ENCODE measurements around the gene RFX2.
"Not testable (repeated sequence)": the region's sequence is repeated elsewhere in the genome, so short reads cannot be mapped to it uniquely, and the experiment has no call there.

RFX2 gene

DNA sequence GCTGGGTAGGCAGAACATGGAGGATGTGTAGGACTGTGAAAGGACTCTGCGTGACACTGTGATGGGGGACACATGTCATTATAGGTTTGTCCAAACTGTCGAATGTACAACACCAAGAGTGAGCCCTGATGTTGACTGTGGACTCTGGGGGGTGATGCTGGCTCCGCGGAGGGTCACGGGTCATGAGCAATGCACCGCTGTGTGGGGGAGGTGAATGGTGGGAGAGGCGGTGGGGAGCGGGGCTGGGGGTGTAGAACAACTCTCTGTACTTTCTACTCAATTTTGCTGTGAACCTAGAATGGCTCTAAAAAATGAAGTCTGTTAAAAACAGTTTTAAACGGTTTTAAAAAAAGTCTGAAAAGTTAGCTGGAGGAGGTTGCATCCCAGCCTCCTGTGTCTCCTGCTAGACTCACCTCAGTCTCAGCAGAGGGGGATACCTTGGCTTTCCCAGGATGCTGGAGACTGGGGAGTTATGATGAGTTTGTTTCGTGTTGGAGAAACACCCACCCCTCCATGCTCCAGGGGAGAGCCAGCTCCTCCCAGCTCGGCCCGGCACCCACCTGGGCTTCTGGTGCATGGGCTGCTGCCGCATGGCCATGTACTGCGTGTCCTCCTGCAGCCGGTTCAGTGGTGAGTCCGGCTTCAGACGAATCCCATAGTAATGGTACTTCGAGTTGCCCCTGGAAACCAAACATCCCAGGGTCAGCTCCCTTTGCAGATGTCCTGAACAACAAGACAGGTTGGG, 97.7 kb downstream of the RFX2 start:
- DNase-seq: no peak

DNA sequence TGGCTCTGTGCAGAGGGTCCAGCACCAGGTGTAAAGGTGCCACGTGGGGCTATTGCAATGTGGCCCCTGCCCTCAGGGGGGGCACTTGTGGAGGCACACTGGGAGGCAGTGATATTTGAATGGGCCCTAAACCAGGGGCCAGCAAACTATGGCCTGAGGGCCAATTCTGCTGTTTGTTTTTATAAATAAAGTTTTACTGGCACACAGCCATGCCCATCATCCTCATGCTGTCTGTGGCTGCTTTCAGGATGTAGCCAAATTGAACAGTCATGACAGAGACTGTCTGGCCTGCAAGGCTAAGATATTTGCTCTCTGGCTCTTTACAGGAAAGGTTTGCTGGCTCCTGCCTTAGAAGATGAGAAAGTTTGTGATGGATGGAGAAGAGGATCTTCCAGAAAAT, 98.5 kb downstream of the RFX2 start:
- peak; percentile 16 for DNase-seq

DNA sequence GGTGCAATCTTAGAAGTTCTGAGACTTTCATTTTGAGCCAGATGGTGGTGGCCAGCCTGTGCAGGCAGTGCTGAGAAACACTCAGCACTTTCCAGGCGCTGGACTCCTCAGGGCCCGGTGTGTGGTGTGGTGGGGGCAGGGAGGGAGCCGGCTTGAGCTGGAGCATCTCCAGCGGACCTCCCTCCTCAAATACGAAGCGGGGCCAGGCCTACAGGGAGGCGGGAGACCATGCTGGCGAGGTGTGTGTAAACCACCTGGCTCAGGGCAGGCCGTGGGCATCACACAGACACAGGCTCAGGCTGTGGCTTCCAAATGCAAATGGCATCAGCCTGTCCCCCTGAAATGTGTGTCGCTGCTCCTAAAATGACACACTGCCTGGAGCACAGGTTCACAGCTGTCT, 99.1 kb downstream of the RFX2 start:
- DNase-seq: no peak

DNA sequence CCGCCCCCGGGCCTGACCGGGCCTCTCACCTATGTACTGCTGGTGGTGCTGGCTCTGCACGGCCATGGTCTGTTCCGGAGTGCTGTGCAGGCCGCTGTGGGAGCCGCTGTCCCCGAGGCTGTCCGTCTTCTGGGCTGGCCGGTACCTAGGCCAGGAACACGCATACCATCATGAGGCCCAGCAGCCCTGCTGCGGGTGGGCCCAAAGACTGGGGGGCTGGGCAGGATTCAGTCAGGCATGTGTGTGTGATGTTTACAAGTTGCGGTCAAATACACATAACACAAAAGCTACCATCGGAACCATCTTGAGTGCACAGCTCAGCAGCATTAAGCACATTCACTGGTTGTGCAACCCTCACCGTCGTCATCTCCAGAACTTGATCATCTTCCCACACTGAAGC, 100.2 kb downstream of the RFX2 start:
- no peak for DNase-seq

DNA sequence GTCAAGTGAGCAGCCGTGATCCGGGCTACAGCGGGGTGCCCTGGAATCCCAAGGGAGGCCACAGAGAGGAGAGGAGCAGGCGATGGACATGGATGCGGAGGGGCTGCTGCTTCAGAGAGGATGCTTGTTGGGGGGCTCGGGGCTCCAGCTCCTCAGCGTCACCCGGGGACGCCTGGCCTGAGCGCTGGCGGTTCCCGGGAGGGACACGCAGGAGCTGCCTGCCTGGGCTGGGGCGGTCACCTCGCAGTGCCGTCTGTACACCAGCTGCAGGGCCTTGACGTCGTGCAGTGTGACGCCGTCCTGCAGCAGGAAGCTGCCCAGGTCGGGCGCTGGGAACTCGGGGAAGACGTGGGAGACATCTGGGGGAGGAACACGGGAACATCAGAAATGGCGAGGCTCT, 102.4 kb downstream of the RFX2 start:
- no peak for DNase-seq

DNA sequence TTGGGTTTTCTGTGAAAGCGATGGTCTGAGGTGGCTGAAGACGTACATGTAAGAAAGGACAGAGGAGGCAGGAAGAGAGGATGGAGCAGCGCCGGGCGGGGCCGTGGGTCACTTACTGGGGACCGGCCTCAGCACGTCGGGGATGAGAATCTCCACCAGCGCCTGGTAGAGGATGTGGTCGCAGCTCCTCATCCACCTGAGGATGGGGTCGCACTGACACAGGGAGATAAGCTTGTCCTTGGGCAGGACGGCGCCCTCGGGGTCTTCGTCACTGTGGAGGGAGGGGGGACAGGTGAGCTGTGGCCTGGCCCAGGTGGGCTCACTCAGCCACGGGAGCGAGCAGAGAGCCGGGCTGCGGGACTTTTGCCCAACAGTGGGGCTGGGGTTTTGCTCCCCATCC, 103.4 kb downstream of the RFX2 start:
- no peak for DNase-seq

DNA sequence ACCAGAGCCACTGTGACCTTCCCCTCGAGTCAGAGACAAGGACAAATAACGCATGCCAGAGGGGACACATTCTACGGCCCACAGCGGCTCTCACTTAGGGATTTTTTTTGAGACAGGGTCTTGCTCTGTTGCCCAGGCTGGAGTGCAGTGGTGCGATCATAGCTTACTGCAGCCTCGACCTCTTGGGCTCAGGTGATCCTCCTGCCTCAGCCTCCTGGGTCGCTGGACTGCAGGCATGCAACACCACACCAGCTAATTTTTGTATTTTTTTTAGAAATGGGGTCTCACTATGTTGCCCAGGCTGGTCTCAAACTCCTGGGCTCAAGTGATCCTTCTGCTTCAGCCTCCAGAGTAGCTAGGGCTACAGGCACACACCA, 104.2 kb downstream of the RFX2 start:
- not testable (repeated sequence) for DNase-seq

DNA sequence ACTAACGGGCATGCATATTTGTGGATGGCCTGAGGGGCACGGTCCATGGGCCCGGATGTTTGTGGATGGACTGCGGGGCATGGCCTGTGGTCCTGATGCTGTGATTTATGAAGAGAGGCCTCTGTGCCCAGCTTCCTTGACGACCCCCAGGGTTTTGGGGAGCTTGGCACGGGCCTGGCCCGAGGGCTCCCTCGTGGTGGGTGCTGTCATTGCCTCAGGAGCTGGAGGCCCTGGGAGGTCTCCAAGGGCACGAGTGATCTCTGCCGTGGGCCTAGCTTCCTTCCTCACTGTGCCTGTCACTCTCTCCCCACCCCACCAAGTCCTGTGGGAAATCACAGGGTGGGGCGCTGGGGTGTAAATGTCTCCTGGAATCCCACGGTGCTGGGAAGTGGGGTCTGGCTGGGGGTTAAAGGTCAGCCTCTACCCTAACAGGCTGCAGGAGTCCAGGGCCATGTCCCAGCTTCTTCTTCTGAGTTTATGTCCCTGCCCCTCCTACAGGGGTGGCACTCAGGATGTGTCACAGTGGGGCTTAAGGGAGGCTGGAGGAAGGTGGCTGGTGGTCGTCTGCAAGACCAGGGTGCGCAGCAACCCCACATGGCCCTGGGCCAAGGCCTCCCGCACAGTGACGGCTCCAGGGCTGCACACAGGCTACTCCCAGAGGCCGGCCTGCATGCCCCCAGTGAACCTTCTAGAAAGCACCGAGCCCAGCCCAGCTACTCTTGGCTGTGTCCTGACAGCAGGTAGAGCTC, 104.8 kb downstream of the RFX2 start:
- DNase-seq: no peak

DNA sequence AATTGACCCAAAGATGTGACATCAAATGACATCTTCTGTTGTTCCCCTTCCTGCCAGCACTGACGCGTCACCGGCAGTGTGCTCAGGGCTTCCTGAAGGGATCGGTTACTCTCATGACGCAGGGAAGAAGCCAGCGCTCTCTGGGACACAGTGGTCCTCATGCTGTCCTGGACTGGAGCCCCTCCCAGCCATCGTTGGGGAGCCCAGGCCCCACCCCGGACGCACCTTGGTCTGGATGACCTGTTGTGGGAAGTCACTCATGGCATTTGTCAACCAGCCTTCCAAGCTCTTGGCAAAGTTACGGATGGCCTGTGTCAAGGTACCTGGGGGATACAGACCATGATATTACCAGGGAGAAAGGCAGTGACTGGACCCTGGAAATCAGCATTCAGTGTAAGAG, 106.3 kb downstream of the RFX2 start:
- DNase-seq: no peak

DNA sequence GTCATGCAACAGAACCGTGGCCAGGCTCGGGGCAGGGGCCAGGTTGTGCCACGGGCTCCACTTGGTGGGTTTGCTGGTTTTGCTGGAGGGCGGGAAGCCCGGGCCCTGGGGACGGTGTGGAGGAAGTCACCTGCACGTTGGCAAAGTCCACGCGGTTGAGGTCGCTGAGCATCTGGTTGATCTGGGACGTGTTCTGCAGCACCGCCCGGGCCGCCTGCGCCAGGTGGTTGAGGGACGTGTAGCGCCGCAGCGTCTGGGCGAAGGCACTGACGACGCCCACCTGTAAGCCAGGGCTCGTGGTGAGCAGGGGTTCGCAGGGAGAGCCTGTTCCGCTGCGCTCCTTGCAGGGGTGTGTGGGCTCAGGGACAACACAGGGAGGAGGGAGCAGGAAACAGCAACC, 107.7 kb downstream of the RFX2 start:
- no peak for DNase-seq

DNA sequence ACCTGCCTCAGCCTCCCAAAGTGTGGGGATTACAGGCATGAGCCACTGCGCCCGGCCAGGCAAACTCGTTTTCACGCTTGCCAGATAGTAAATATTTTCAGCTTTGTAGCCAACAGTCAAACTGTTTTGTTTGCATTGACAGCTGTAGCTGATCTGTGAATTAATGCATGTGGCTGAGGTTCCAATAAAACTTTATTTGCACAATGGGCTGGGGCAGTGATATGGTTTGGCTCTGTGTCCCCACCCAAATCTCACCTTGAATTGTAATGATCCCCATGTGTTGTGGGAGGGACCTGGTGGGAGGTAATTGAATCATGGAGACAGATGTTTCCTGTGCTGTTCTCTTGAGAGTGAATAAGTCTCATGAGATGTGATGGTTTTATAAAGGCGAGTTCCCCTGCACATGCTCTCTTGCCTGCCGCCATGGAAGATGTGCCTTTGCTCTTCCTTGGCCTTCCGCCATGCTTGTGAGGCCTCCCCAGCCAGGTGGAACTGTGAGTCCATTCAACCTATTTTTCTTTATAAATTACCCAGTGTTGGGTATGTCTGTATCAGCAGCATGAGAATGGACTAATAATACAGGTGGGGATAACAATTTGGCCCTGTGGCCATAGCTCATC, 110.0 kb downstream of the RFX2 start:
- no peak for DNase-seq

DNA sequence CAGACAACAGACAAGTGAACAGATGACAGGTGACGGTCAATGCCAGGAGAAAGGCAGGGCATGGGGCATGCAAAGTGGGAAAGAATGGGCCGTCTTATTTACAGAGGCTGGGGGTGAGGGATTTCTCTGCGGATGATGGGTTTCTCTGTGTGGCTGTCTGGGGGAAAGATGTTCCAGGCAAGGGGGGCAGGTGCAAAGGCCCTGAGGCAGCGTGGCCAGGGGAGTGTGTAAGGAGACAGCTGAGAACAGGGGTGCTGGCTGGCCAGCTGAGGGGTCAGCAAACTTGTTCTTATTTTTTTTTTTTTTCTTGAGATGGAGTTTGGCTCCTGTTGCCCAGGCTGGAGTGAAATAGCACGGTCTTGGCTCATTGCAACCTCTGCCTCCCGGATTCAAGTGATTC, 110.6 kb downstream of the RFX2 start:
- DNase-seq: no peak

DNA sequence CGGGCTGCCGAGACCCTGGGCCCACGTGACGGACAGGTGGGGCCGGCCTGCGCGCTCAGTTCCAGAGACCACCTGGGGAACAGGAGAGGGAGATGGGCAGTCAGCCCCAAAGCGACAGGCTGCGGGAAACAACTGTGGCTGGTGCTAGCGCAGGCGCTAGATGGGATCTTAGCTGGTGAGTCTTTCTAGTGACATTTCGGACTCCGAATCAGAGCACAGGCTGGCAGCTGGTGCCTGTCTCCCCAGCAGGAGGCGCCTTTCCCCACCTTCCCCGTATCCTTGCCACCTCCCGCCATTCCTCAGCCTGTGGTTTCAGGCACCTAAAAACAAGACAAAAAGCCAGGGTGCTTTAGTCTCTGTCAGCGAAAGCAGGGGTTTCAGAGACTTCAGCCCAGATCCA, 112.9 kb downstream of the RFX2 start:
- no peak for DNase-seq

DNA sequence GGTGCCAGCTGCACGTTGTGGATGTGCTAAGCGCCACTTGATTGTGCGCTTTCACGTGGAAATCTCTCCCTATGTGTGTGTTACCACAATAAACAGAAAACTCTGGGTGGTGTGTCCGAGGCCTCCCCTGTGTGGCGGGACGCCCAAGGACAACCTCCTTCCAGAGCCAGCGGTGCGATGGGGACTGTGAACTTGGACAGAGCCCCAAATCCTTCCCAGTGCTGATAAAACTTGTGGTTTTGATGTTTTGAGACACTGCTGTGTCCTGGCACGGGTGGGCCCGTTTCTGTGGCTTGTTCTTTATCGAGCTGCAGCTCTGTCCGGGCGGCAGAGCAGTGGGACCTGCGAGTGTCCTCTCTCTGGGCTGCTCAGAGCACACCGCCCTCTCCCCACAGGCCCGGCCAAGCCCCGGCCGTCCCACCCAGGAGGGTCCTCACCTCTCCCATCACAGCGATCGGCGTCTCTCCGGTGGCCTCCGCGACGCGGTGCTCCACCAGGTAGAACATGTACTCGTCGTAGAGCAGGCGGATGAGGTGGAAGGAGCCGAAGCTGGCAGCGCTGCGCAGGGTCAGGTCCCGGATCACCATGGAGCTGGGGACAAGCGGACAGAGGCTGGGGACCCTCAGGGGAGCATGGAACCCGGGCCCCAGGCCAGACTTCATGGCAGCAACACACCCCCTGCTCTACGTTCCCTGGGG, 113.5 kb downstream of the RFX2 start:
- no peak for DNase-seq

DNA sequence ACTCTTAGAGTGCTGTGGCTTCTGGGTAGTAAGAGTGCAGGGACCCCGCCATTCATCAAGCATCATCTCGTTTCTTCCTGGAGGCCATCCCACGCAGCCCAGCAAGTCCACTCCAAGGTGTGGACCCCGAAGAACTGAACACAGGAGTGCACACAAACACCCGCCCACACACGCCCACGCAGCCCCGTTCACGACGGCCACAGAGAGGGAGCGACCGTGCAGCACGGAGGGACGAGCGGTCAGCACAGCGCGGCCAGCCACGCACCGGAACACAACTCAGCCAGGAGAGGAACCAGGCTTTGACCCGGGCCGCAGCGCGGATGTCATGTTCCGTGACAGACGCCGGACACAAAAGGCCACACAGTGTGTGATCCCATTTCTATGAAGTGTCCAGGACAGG, 114.2 kb downstream of the RFX2 start:
- no peak for DNase-seq

DNA sequence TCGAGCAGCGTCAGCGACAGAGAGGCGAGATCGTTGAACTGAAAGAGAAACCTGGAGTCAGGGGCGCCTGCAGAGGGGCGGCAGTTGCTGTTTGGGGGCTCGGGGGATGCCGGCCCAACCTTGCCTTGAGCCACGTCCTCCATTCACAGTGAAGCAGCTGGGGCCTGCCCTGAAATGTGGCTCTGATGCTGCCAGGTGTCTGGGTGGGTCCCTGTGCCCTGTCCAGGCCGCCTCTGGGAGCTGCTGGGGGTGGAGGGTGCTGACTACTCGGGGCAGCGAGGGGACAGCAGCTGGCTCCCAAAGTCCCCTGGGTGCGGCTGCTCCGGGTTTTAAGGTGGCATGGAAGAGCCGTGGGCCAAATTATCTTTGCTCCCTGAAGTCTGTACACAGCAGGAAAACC, 114.7 kb downstream of the RFX2 start:
- DNase-seq: no peak

DNA sequence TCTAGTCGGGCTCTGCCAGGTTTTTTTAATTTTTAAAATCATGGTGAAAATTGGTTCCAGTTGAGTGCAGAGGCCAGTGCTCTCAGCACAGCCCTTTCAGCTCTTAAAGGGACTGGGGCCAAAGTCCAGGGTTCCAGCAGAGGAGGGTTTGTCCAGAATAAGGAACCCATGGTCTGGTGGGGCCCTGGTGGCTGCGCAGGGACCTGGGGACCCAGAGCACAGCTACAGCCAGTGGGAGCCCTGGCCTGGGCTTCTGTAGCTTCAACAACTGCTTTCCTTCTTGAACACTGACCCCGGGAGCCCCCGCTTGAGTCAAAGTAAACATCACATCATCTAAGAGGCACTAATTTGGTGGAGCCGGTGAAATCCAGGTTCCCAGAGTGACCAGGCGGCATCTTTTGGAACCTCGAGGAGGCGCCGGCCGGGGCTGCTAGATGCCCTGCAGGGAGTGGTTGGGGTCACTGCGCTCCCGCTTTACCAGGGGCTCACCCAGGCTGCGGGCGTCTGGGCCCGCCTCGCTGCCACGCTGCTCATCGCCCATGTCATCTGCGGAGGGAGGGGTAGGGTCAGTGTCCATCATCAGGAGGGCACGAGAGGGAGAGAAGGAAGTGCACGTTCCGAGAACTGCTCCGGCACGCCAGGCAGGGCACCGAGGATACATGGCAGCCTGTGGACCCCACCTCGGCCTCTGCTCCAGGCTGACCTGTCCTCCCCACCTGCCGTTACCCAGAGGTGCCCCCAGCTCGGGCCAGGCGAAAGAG, 115.7 kb downstream of the RFX2 start:
- DNase-seq: no peak

DNA sequence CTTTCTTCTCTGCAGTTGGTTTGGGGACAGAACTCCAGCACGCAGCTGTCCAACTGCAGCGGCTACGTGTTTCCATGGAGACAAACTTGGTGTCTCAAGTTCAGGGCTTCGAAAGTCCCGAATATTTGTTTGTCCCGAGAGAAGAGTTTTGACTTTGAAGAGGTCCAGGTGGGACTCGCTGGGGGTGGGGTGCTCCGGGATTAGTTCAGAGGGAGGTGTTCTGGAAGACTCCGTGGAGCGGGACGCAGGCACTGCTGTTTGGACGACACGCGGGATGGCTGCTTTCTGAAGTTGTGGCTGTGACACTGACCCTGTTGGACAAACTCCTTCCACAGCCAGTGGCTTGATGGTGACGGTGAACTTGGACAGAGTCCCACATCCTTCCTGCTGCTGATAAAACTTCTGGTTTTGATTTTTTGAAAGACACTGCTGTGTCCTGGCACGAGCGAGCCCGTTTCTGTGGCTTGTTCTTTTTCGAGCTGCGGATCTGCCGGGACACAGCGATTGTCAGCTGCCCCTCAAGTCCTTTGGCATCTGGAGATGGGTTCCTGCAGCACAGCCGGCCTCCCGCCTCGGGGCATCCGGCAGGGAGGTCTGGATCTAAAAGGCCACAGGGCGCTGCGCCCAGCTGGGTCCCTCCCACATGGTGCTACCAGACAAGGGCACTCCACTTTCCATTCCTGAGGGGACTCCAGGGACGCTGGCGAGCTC, 116.5 kb downstream of the RFX2 start:
- peak; percentile 30 for DNase-seq

DNA sequence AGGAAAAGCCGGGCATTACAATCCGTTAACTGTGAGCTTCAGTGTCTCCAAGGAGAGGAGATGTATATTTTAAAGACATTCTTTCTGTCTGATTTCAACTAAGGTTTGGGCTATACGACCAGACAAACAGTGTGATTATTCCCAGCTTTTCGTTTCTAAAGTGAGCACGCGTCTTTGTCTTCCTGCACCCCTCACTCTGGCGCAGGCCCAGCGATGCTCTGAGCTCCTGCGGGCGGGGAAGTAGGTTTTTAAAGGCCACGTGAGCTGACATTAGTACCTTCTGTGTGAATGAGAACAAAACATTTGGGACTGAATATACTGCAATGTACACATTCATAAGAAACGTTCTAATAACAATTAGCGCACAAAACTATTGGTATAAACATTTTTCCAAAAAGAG, 117.1 kb downstream of the RFX2 start:
- no peak for DNase-seq

DNA sequence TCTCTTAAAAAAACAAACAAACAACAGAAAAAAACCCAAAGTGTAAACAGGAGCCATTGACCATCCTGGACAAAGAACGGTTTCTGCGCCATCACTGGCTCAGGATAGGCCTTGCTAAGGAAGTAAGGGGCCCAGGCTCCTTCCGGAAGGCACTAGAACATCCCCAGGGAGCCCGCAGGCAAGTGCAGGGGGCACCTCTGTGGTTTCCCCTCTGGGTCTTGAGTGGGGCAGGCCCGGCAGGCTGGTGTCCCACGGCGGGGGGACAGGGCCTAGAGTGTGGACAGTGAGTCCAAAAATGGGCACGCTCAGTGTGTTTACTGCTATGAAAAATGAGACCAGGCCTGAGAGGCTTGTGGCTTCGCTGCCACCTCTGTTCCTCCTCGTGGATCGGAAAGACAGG, 117.5 kb downstream of the RFX2 start:
- no peak for DNase-seq

DNA sequence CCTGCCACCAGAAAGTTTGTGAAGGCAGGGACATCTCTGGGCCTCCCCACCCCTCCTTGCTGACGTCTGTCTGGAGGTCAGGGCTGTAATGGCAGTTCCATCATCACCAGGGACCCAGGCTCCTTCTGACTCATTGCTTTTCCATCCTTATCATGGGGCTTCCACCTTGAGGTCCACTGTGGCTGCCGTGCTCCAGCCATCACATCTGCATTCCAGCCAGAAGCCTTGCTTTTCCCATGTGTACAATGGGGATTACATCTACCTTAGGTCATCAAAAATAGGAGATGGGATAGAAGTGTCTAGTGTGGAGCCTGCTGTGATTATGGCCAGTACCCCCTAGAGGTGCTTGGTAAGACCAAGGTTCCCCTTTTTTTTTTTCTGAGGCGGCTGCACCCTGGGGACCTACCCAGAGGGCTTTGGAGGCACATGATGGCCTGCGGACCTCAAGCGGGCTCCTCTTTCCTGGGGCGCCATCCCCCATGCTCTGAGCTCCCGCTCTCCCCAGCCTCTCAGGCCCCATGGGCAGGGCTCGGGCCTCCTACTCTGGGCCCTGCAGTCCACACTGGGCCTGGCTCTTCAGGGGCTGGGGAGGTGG, 119.0 kb downstream of the RFX2 start:
- DNase-seq: no peak
